Mucosa of gallbladder (tissue), 1 donor: ENCODE results near the gene TRIM65. TPM values are rescaled to one million over a fixed set of nuclear protein-coding genes. Genes with fewer than 3 reads are reported as not detected.
A peak's percentile ranks its signal among the peaks of the same experiment; 100 is the strongest.
"Not testable (repeated sequence)": the region's sequence is repeated elsewhere in the genome, so short reads cannot be mapped to it uniquely, and the experiment has no call there.

Experiments used
- DNase-seq: peaks from one replicate; pipeline ENCODE4 v3.0.0-alpha.2; 2020; ENCODE audit warnings: low spot score
- total RNA-seq: library from RNA; stranded (reverse); gene quantifications from one replicate; pipeline ENCODE4 v1.2.1, GENCODE V29; 2021
- donor health status: DM: no; HTN: no; CAD: no.

Gene TRIM65
- total RNA-seq, 1 donor from 2014 or later: 24.0 TPM

DNA sequence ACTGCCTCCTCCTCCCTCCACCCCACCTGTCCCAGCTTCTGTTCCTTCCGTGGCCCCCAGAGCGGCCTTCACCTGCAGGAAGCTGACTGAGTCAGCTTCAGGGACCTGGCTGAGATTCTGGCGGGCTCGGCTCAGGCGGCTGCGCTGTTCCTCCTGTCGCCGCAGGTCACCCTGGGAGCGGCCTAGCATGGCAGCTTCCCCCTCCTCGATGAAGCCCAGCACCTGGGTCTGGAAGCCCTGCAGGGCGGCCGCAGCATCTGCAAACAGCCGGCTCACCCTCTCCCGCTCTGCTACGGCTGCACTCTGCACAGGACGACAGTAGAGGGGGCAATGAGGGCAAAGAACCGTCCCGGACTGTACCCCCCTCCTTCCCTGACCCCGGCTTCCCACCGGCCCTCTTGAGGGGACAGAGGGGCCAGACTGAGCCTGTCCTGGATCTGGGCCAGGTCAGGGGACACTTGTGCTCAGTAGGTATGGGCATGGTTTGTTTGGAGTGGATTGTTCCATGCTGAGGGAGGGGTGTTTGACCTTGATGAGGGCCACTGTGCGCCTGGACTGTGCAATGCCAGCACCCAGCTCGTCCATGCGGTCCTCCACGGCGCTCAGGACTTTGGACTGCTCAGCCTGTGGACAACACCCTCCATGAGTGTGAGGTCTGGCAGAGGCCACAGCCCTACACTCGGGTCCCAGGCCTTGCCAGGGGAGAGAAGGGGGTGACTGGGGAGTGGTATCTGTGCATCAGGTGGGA lies 20.4 kb downstream of the TRIM65 start:
- peak; percentile 84 for DNase-seq

GRCh38 chr17:75875940-75876189 lies 20.9 kb downstream of the TRIM65 start:
- no peak for DNase-seq

DNA sequence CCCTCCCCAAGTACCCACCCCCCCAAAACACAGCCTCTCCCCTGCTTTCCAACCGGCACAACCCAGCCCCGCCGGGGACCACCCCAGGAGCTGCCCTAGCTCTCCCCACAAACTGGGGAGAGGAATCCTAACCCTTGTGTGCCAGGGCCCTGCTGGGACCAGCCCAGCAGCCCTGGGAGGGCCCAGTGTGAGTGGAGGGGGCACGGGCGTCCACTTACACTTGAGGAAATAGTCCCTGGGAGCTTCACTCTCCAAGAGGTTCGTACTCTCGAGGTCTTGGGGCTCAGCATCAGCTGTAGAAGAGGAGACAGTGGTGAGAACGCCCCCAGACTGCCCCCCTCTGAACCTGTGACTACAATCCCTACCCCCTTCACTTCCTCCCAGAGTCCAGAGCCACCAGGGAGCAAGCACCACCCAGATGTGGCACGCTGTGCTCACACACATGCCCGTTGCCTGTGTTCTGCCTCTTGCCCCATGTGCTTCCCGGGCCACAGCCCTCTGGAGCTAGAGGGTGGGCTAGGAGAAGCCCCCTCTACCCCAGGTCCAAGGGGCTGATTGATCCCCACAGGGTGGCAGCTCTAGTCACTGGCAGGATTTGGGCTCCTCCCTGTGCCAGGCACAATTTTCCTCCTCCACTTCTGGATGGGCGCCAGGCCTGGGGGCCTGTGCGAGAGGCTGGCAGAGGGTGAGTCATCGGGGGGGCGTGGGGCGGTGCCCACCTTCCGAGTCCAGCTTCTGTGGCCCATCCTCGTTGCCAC lies 21.4 kb downstream of the TRIM65 start:
- peak; percentile 57 for DNase-seq

DNA sequence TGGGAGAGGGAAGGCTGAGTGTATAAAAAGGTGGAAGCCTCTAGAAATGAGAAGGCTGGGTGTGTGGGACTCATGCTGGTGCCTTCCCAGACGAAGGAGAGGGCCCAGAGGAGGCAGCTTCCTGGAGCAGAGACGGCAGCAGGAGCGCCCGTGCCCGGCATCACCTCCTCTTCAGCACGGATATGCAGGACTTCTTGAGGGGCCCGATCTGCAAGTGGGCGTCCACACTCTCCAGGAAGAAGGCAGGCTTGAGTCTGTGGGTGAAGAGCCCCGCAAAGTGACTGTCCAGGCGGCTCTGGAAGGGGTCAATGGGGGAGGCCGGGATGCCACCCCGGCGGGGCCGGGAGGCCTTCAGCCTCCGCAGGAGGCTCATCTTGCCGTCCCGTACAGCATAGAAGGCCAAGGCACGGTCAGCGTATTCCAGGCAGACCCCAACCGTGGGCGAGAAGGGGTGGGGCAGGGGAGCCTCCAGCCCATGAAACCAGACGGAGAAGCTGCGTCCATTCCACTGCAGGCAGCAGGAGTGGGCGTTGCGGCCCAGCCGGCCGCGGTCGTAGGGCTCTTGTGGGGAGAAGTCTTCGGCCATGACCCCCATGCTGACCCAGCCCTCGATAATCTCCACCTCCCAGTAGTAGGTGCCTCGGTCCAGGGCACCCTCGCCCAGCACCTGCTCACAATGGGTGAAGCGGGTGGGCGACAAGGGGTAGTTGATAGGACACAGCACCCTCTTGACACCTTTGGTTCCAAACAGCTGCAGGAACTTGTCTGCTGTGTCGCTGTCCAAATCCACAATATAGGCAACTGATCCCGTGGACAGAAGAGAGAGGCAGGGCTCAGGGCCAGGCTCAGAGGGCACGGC lies 22.2 kb downstream of the TRIM65 start:
- DNase-seq: no peak

DNA sequence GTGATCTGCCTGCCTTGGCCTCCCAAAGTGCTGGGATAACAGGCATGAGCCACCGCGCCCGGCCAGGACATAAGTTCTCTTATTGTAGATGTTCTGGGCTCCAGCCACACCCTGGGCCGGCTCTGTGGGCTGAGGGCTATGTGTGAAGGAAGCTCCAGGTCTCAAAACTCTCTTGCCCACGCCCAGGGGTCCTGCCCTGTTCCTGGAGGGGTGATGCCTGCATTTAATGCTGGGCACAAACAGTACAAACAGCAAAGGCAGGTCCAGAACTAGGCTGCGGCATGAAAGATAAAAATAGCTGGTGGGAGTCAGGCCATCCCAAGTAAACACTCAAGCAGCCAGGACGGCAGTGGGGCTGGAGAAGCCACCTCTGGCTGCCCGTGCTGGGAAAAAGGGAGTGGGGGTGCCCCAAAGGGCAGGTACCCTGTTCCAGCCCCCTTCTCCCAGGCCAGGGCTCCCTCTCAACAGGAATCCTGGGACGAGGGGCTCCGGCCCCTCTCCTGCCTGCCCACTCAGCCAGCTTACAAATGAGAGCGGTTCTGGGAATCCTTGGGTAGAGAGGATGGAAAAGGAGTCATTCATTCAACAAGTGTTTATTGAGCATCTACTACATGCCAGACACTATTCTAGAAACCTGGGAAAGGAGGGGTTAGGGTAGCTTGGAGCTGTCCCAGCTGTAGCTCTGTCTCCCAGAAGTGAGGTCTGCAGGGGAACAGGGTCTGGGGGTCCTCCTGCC lies 23.0 kb downstream of the TRIM65 start:
- DNase-seq: no peak

- DNase-seq: peak; percentile 63
These were observed 24.1 kb downstream of the TRIM65 start for GRCh38 chr17:75872434-75873351.

- DNase-seq: not testable (repeated sequence)
These were observed 26.5 kb downstream of the TRIM65 start for GRCh38 chr17:75870228-75870627.

DNA sequence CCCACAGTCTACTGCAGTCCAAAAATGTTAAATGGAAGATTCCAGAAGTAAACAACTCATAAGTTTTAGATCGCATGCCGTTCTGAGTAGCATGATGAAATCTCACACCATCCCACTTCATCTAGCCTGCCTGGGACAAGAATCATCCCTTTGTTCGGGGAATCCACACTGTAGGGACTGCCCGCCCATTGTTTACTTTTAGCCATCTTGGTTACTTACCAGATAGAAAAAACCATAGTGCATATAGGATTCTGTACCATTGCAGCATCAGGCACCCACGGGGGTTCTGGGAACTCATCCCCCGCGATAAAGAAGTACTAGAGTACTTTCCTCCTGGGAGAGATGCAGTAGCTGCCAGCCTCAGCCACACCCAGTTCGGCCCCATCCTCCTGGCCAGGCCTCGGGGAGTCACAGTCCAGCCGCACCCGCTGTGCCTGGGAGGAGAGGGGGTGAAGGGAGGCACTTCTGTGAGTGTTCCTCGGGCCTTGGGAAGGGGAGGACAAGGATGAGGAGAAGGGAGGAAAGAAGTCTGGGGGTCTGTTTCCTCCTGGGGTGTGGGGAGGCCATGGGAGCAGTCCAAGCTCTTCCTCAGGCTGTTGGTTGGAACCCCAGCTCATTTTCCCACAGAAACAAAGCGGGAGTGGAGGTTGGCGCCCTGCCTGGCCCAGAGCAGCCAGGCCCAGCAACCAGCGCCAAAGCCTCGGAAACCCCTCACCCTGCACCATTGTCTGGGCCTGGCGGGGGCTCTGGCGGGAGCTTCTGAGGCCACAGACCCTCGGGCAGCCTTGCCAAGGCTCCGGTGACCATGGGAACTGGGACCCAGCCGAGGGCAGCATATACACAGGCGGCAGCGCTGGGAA lies 27.2 kb downstream of the TRIM65 start:
- DNase-seq: no peak

- not testable (repeated sequence) for DNase-seq
These were observed 27.9 kb downstream of the TRIM65 start for GRCh38 chr17:75868730-75869281.

DNA sequence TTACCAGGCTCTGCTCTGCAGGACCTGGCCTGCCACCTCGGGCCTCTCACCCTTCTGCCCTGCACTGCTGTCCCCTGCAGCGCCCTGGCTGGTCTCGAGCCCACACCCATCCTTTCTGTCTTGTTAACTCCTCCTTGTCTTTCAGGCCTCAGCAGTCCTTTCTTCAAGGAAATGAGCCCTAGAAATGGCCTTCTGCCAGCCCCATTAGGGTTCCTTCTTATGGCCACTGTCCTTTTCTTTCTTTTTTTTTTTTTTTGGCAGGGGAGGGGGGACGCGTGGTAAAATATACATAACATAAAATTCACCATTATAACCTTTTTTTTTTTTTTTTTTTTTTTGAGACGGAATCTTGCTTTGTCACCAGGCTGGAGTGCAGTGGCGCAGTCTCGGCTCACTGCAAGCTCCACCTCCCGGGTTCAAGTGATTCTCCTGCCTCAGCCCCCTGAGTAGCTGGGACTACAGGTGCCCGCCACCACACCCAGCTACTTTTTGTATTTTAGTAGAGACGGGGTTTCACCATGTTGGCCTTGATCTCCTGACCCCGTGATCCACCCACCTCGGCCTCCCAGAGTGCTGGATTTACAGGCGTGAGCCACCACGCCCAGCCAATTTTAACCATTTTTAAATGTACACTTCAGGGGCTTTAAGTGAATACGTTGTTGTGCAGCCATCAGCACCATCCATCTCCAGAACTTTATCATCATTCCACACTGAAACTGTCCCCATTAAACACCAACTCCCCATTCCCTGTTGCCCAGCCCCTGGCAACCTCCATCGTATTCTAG lies 31.2 kb downstream of the TRIM65 start:
- not testable (repeated sequence) for DNase-seq

- DNase-seq: not testable (repeated sequence)
These were observed 31.9 kb downstream of the TRIM65 start for GRCh38 chr17:75864887-75865286.

- DNase-seq: no peak
These were observed 32.3 kb downstream of the TRIM65 start for GRCh38 chr17:75864448-75864871.

- no peak for DNase-seq
These were observed 34.8 kb downstream of the TRIM65 start for GRCh38 chr17:75861927-75862317.

DNA sequence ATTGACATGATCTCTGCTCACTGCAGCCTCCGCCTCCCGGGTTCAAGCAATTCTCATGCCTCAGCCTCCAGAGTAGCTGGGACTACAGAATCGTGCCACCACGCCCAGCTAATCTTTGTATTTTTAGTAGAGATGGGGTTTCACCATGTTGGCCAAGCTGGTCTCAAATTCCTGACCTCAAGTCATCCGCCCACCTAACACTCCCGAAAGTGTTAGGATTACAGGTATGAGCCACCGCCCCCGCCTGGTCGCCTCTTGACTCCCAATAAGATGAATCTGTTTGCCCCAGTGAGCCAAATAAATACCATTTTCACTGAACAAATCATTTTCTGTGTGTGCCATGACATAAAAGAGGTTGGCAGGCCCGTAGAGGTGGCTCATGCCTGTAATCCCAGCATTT lies 37.4 kb downstream of the TRIM65 start:
- DNase-seq: not testable (repeated sequence)

- DNase-seq: no peak
These were observed 40.5 kb downstream of the TRIM65 start for GRCh38 chr17:75856062-75856756.

DNA sequence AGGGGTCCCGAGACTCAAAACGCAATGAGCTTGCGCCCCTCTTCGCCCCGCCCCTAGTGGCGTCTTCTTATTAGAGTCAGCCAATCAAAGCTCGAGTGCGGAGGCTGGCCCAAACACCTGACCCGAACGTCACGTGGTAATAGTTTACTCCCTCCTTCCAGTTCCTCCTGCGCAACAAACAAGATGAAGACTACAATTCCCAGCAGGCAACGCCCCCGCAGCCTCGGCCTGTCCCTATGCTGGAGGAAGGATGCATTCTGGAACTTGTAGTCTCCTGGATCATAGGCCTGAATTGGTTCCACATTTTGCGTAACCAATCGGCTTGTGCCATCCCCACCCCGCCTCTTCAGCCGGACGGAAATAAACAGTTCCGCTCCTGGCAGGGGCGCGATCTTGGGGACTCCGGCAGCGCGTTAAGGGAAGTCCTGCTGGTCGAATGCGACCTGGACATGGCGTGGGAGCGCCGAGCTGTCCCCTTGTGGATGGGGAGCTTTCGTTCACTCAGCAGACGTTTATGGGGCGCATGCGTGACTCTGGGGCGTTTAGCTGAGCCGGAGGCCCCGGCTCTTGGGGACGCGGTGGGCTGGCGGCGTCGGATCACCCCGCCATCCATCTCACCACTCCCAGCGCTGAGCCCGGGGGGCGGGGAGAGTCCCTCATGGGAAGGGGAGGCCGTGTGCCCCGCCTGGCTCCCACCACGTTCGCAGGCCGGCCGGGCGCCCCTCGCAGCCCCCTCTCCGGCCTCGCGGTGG lies 41.3 kb downstream of the TRIM65 start, which contains the start of gene WBP2:
WBP2 (minus strand) TSS at position 26 of the 752 bp plus-strand sequence. CDS start 38 bp downstream, outside the sequence.
- DNase-seq: peak; percentile 99

- DNase-seq: no peak
These were observed 41.9 kb downstream of the TRIM65 start for GRCh38 chr17:75854881-75855309.
